Adrenal gland (tissue), 12 donors: ENCODE data around the gene PACS1. TPM values are rescaled to one million over a fixed set of nuclear protein-coding genes. Genes with fewer than 3 reads are reported as not detected.
A peak's percentile ranks its signal among the peaks of the same experiment; 100 is the strongest.
"Not testable (repeated sequence)": the region's sequence is repeated elsewhere in the genome, so short reads cannot be mapped to it uniquely, and the experiment has no call there.

ENCODE experiments used
- DNase-seq, 7 donors: peaks; one replicate each; pipeline ENCODE4 v3.0.0-alpha.2; 2019 to 2020
- H3K27ac ChIP-seq, 5 donors: fragments of 200-600 bp; sonication (generic) in 4 of 5; 1 replicate in 3 of 5; 2 replicates in 2 of 5; pipeline versions ENCODE4 v1.5.1 to v1.8.0; 2016 to 2020; ENCODE audit warnings: mild to moderate bottlenecking in 1 of 5
- H3K27me3 ChIP-seq: fragments of 200-600 bp; 2 replicates; pipeline ENCODE4 v1.8.0; 2021
- H3K36me3 ChIP-seq, 2 donors: fragments of 200-600 bp; replicated peaks in 1 of 2; 1 replicate in 1 of 2; 2 replicates in 1 of 2; pipeline versions ENCODE4 v1.5.1 to v1.8.0; 2018 to 2022
- H3K4me1 ChIP-seq, 2 donors: fragments of 200-600 bp; replicated peaks in 1 of 2; 1 replicate in 1 of 2; 2 replicates in 1 of 2; pipeline versions ENCODE4 v1.5.1 to v1.8.0; 2018 to 2021
- H3K4me3 ChIP-seq, 4 donors: fragments of 200-600 bp; sonication (generic) in 3 of 4; one replicate each; pipeline ENCODE4 v1.5.1; 2016 to 2018
- H3K9me3 ChIP-seq, 3 donors: fragments of 200-600 bp; sonication (generic) in 1 of 3; replicated peaks in 1 of 3; 1 replicate in 2 of 3; 2 replicates in 1 of 3; pipeline versions ENCODE4 v1.5.1 to v1.8.0; 2016 to 2021
- POLR2A ChIP-seq, 2 donors: fragments of 450-650 bp; IDR thresholded peaks; one replicate each; pipeline ENCODE4 v1.6.1; 2017; ENCODE audit warnings: antibody characterized with exemption in 2 of 2, mild to moderate bottlenecking in 2 of 2, moderate library complexity in 1 of 2
- WGBS, 4 donors: extraction: QIAGEN DNeasy Blood & Tissue Kit in 2 of 4; methylation state at CpG; one replicate each; pipeline versions ENCODE4 v1.1.5 to v1.1.7; 2013 to 2017; 5-methylcytosine and 5-hydroxymethylcytosine counted together
- intact Hi-C, 2 donors: fragments of 100-400 bp; cut with DNase I; formaldehyde crosslinking; loops; one replicate each; pipeline versions ENCODE4 v1.14.1 to v1.15.0; 2022 to 2023
- polyA plus RNA-seq, 3 donors: library from polyadenylated mRNA; stranded (reverse); fragments of 200-250 nt in 2 of 3; fragments of 350-450 nt in 1 of 3; fragmentation: Illumina TruSeq in 1 of 3; extraction: RNeasy Lipid Tissue Mini Kit (QIAGEN cat#74804) in 1 of 3; gene quantifications; one replicate each; pipeline ENCODE4 v1.2.3, GENCODE V29; 2013 to 2014
- total RNA-seq, 9 donors: library from RNA; depleted of rRNA in 4 of 9; stranded (reverse); fragments of >200 nt in 4 of 9; fragments of 120-200 nt in 1 of 9; fragmentation: NEBNext Ultra II Directional in 1 of 9; extraction: Animal tissue kit (Norgen Biotek cat#: 25700) in 1 of 9; gene quantifications; one replicate each; pipeline versions ENCODE4 v1.1.0 to v1.2.4, GENCODE V29; 2013 to 2023
- TF ChIP-seq, protein P1 (sequence below), 6 experiments: fragments of 450-650 bp in 4 of 6; fragments of 200-600 bp in 2 of 6; sonication (generic) in 1 of 6; IDR thresholded peaks; 1 replicate in 5 of 6; 2 replicates in 1 of 6; pipeline versions ENCODE4 v1.5.1 to v1.8.0; 2016 to 2021; ENCODE audit warnings: antibody characterized with exemption in 6 of 6, mild to moderate bottlenecking in 2 of 6, moderate library complexity in 1 of 6
- donor health status: healthy with polysubstance abuse.
- donor health status: Bipolar disorder and iron deficiency.
- donor health status: DM: yes; HTN: yes; CAD: no.
- donor health status: DM: no; HTN: no; CAD: no.
- donor health status: DM: no; HTN: no; CAD: no.
- donor health status: DM: yes; HTN: yes; CAD: no.

The PACS1 gene
- total and polyA plus RNA-seq, 12 donors = 21.1 to 60.5 (median 38.2) TPM

DNA sequence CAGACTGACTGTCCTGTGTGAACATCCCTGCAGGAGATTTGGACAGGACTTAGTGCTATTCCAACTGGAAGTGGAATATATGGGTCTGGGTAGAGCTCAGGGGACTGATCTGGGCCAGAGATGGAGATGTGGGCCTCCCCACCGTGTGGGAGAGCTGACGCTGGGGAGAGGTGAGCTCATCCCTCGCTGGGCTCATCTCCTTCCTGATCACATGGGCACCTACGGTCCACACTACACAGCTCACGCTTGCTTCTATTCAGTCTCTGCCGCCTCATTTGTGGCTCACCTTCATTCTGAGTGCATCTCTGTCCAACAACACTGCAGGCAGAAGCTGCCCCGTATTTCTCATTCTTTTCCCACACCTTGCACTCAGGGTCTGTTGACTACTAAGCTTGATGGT lies 181.7 kb downstream of the PACS1 start:
- H3K9me3 ChIP-seq = no peaks in the 10 kb centered on the region
- H3K4me3 ChIP-seq = no peak overlapping the region
- H3K27me3 ChIP-seq = no peaks in the 10 kb centered on the region
- no peaks in the 10 kb centered on the region for H3K36me3 ChIP-seq
- WGBS, 4 donors = 74 to 85% (median 82%) methylated on average over 7 of the region's 7 CpGs
- intact Hi-C loops = no loop called here
- H3K27ac ChIP-seq = no peak overlapping the region
- H3K4me1 ChIP-seq = peaks cover 0 to 3% of the 10 kb centered on the region in 2 donors
- TF ChIP-seq, protein P1, sequence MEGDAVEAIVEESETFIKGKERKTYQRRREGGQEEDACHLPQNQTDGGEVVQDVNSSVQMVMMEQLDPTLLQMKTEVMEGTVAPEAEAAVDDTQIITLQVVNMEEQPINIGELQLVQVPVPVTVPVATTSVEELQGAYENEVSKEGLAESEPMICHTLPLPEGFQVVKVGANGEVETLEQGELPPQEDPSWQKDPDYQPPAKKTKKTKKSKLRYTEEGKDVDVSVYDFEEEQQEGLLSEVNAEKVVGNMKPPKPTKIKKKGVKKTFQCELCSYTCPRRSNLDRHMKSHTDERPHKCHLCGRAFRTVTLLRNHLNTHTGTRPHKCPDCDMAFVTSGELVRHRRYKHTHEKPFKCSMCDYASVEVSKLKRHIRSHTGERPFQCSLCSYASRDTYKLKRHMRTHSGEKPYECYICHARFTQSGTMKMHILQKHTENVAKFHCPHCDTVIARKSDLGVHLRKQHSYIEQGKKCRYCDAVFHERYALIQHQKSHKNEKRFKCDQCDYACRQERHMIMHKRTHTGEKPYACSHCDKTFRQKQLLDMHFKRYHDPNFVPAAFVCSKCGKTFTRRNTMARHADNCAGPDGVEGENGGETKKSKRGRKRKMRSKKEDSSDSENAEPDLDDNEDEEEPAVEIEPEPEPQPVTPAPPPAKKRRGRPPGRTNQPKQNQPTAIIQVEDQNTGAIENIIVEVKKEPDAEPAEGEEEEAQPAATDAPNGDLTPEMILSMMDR (IDR thresholded peaks at IDR 0.05) = no peak
- TF ChIP-seq POLR2A (IDR thresholded peaks at IDR 0.05) = no peak
- no peak for DNase-seq

DNA sequence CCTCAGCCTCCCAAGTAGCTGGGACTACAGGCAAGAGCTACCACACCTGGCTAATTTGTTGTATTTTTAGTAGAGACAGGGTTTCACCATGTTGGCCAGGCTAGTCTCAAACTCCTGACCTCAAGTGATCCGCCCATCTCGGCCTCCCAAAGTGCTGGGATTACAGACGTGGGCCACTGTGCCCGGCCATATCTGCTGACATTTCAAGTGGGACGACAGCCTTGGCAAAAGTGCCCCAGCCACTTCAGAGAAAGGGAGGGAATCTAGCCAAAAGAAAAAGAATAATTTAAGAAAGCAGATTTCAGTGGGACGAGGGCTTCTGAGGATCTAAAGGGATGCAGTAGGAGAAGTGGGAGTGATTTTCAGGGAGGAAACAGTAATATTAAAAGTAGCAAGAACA lies 183.0 kb downstream of the PACS1 start:
- intact Hi-C loops, H3K4me1 ChIP-seq, H3K9me3 ChIP-seq, DNase-seq, H3K27me3 ChIP-seq, H3K27ac ChIP-seq, H3K36me3 ChIP-seq, H3K4me3 ChIP-seq: not testable (repeated sequence)
- WGBS, 4 donors = 71 to 84% (median 77%) methylated on average over 6 of the region's 6 CpGs

DNA sequence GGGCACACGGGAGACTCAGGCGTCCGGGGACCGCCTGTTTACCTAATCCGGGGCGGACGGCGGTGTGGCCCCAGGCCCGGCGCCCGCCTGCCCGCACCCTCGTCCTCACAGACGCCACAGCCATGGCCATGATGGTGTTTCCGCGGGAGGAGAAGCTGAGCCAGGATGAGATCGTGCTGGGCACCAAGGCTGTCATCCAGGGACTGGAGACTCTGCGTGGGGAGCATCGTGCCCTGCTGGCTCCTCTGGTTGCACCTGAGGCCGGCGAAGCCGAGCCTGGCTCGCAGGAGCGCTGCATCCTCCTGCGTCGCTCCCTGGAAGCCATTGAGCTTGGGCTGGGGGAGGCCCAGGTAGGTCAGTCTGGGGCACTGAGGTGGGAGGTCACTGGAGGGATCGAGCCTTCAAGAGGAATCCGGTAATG lies 188.4 kb downstream of the PACS1 start:
- TF ChIP-seq, protein P1 (IDR thresholded peaks at IDR 0.05) = peak in 2 of 6 experiments; percentile 11 to 15
- no peak for TF ChIP-seq POLR2A (IDR thresholded peaks at IDR 0.05)
- intact Hi-C loops = loop anchor here in 1 of 2 donors (2.0 kb wide), 1 partner anchor 36 kb away; no protein-coding TSS in a partner anchor
- peak overlapping the region in 2 of 4 donors; percentile 70 to 95 for H3K4me3 ChIP-seq
- H3K36me3 ChIP-seq = peaks cover 0 to 16% of the 10 kb centered on the region in 2 donors
- no peaks in the 10 kb centered on the region for H3K9me3 ChIP-seq
- 3 to 13% (median 7%) methylated on average over 3 to 28 of the region's 28 CpGs for WGBS, 4 donors
- H3K27ac ChIP-seq = peak overlapping the region in 2 of 5 donors; percentile 66 to 86
- no peaks in the 10 kb centered on the region for H3K27me3 ChIP-seq
- DNase-seq = no peak
- peaks cover 4 to 15% of the 10 kb centered on the region in 2 donors for H3K4me1 ChIP-seq

DNA sequence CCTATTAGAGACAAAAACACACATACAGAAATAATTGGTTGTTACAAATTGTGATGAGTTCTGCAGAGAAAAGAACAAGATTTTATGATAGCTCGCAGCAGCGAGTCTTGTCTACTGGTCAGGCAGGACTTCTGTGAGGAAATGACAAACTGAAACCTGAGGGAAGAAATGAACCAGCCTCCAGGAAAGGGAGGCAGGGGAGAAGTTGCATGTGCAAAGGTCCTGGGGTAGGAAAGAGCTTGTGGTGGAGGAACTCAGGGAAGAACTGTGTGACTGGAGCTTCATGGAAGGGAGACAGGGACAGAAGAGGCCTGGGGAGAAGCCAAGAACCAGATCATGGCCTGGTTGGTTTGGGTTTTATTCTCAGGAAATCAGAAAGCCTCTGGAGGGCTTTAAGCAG lies 189.2 kb downstream of the PACS1 start:
- WGBS, 4 donors = 93 to 100% (median 96%) methylated on average over 2 of the region's 2 CpGs
- no peak overlapping the region for H3K27ac ChIP-seq

More for the DNA sequence above, 189.2 kb downstream of the PACS1 start:
- Histone ChIP-seq H3K36me3 (peaks cover 0 to 19% of the 10 kb centered on the region in 2 donors), H3K4me3 (no peak overlapping the region), H3K4me1 (peaks cover 4 to 15% of the 10 kb centered on the region in 2 donors), H3K27me3 (no peaks in the 10 kb centered on the region), H3K9me3 (no peaks in the 10 kb centered on the region)
- TF ChIP-seq, protein P1 (IDR thresholded peaks at IDR 0.05) = no peak
- no peak for TF ChIP-seq POLR2A (IDR thresholded peaks at IDR 0.05)
- intact Hi-C loops = loop anchor here in 1 of 2 donors (2.0 kb wide), 1 partner anchor 36 kb away; no protein-coding TSS in a partner anchor
- no peak for DNase-seq
